HCT116 (cell line): ENCODE measurements around the gene C5orf58. TPM values are rescaled to one million over a fixed set of nuclear protein-coding genes. Genes with fewer than 3 reads are reported as not detected.

Experiments
- ATAC-seq: fragments of 200-7000 bp; cut with Tn5 transposase; 2 replicates; pipeline ENCODE4 v1.9.1; 2020; ENCODE audit warnings: mild to moderate bottlenecking, moderate library complexity
- BruUV-seq: library from RNA; stranded (reverse); fragments of 400-500 nt; replicated peaks from 2 replicates; lab custom pipeline; 2021; lab: Mats Ljungman, UMichigan
- CTCF ChIA-PET: fragments of 300-600 bp; sonication (Branson Sonifier 250); formaldehyde crosslinking; loops from one replicate; lab custom pipeline; 2021; ENCODE audit warnings: antibody characterized with exemption; lab: Charles Lee
- POLR2A ChIA-PET: fragments of 300-600, 350-600 bp; sonication (Branson Sonifier 250); formaldehyde crosslinking; loops from one replicate; lab custom pipeline; 2021; ENCODE audit warnings: antibody characterized with exemption; lab: Charles Lee
- RAD21 ChIA-PET, 2 experiments: fragments of 300-600 bp; sonication (Branson Sonifier 250); formaldehyde crosslinking; loops; one replicate each; lab custom pipeline; 2023; ENCODE audit warnings: low total read pairs in 2 of 2; ENCODE audit not compliant: uncharacterized antibody in 2 of 2, unreplicated experiment in 2 of 2, low non-redundant PET in 1 of 2; lab: Charles Lee
- DNase-seq: peaks from one replicate; pipeline ENCODE4 v3.0.0-alpha.2; 2010; ENCODE audit warnings: low read depth, low spot score
- H2AFZ ChIP-seq: fragments of 200-600 bp; shearing (Covaris generic), sonication (generic); 2 replicates; pipeline ENCODE4 v1.6.1; 2017; ENCODE audit warnings: low read depth, mixed run types, mixed read lengths, antibody characterized with exemption, low read length; ENCODE audit not compliant: poor library complexity, severe bottlenecking
- H3K27ac ChIP-seq: 2 replicates; pipeline ENCODE4 v1.5.1; 2012; ENCODE audit warnings: low read depth, low read length
- H3K27me3 ChIP-seq: fragments of 200-600 bp; sonication (generic); 2 replicates; pipeline ENCODE4 v1.6.1; 2016; ENCODE audit warnings: mixed run types, low read length, mixed read lengths; ENCODE audit not compliant: insufficient read depth
- H3K36me3 ChIP-seq, 2 experiments: fragments of 200-500 bp in 1 of 2; fragments of 200-600 bp in 1 of 2; sonication (Bioruptor generic) in 1 of 2; sonication (generic) in 1 of 2; 2 replicates each; pipeline versions ENCODE4 v1.5.1 to v1.6.1; 2014 to 2016; ENCODE audit warnings: low read length in 2 of 2, inconsistent platforms in 1 of 2, mixed read lengths in 1 of 2, mixed run types in 1 of 2; ENCODE audit not compliant: insufficient read depth in 2 of 2, control insufficient read depth in 1 of 2
- H3K4me1 ChIP-seq, 2 experiments: fragments of 200-600 bp in 1 of 2; sonication (generic) in 1 of 2; 2 replicates each; pipeline versions ENCODE4 v1.5.1 to v1.6.1; 2012 to 2017; ENCODE audit warnings: low read length in 2 of 2, inconsistent platforms in 1 of 2, mild to moderate bottlenecking in 1 of 2, mixed read lengths in 1 of 2, mixed run types in 1 of 2, moderate library complexity in 1 of 2; ENCODE audit not compliant: insufficient read depth in 2 of 2, control insufficient read depth in 1 of 2
- H3K4me2 ChIP-seq: fragments of 200-600 bp; sonication (generic); 2 replicates; pipeline ENCODE4 v1.6.1; 2017; ENCODE audit warnings: mixed run types, low read length, mixed read lengths
- H3K4me3 ChIP-seq, 2 experiments: fragments of 200-600 bp in 1 of 2; sonication (generic) in 1 of 2; replicated peaks in 1 of 2; 2 replicates each; pipeline ENCODE4 v1.5.1; 2011 to 2016; ENCODE audit warnings: low read length in 2 of 2, control low read depth in 1 of 2, low read depth in 1 of 2, mild to moderate bottlenecking in 1 of 2, mixed read lengths in 1 of 2, mixed run types in 1 of 2
- H3K79me2 ChIP-seq: fragments of 200-600 bp; sonication (generic); 2 replicates; pipeline ENCODE4 v1.6.1; 2017; ENCODE audit warnings: mild to moderate bottlenecking, mixed run types, low read length, moderate library complexity, mixed read lengths; ENCODE audit not compliant: insufficient read depth
- H3K9ac ChIP-seq: fragments of 200-600 bp; sonication (generic); 2 replicates; pipeline ENCODE4 v1.6.1; 2016; ENCODE audit warnings: low read length, mixed read lengths
- H3K9me2 ChIP-seq: fragments of 200-600 bp; sonication (generic), shearing (Covaris generic); 2 replicates; pipeline ENCODE4 v1.6.1; 2017; ENCODE audit warnings: mixed run types, mild to moderate bottlenecking, moderate library complexity; ENCODE audit not compliant: insufficient read depth
- H3K9me3 ChIP-seq, 2 experiments: fragments of 200-500 bp in 1 of 2; fragments of 200-600 bp in 1 of 2; sonication (Bioruptor generic) in 1 of 2; sonication (generic) in 1 of 2; 2 replicates each; pipeline ENCODE4 v1.6.1; 2014 to 2017; ENCODE audit warnings: low read length in 2 of 2, mixed read lengths in 2 of 2, inconsistent platforms in 1 of 2, low read depth in 1 of 2, mild to moderate bottlenecking in 1 of 2, mixed run types in 1 of 2, moderate library complexity in 1 of 2; ENCODE audit not compliant: control insufficient read depth in 1 of 2, insufficient read depth in 1 of 2
- H4K20me1 ChIP-seq: fragments of 200-600 bp; sonication (generic), shearing (Covaris generic); 2 replicates; pipeline ENCODE4 v1.6.1; 2017; ENCODE audit warnings: mixed run types, mild to moderate bottlenecking, moderate library complexity; ENCODE audit not compliant: insufficient read depth
- ELF1 ChIP-seq: IDR thresholded peaks from 2 replicates; pipeline ENCODE4 v1.6.1; 2012; ENCODE audit warnings: low read depth, borderline replicate concordance
- FOSL1 ChIP-seq: IDR thresholded peaks from 2 replicates; pipeline ENCODE4 v1.6.1; 2012; ENCODE audit warnings: low read depth
- JUND ChIP-seq: IDR thresholded peaks from 2 replicates; pipeline ENCODE4 v1.6.1; 2012
- RAD21 ChIP-seq: IDR thresholded peaks from 2 replicates; pipeline ENCODE4 v1.6.1; 2012; ENCODE audit warnings: low read depth, mild to moderate bottlenecking
- SIN3A ChIP-seq: IDR thresholded peaks from 2 replicates; pipeline ENCODE4 v1.6.1; 2012; ENCODE audit warnings: low read depth
- SRF ChIP-seq: IDR thresholded peaks from 2 replicates; pipeline ENCODE4 v1.6.1; 2012; ENCODE audit warnings: low read depth
- YY1 ChIP-seq: IDR thresholded peaks from 2 replicates; pipeline ENCODE4 v1.6.1; 2011; ENCODE audit warnings: low read length, low read depth, moderate library complexity, mild to moderate bottlenecking; ENCODE audit not compliant: insufficient replicate concordance; ENCODE audit errors: extremely low read depth
- ZNF274 ChIP-seq: fragments of 200-500 bp; sonication (Bioruptor generic); IDR thresholded peaks from 2 replicates; pipeline ENCODE4 v1.6.1; 2014; ENCODE audit warnings: mild to moderate bottlenecking, low read depth, low read length, inconsistent platforms
- intact Hi-C: fragments of 100-400 bp; cut with micrococcal nuclease; formaldehyde crosslinking; loops from 2 replicates; pipeline ENCODE4 v1.10.0; 2022
- total RNA-seq: library from RNA; stranded (reverse); gene quantifications from one replicate; pipeline ENCODE4 v1.2.1, GENCODE V29; 2021; ENCODE audit not compliant: unreplicated experiment
- TF ChIP-seq, protein P1 (sequence below): IDR thresholded peaks from 2 replicates; pipeline ENCODE4 v1.6.1; 2012; ENCODE audit warnings: low read depth
- TF ChIP-seq, protein P2 (sequence below): IDR thresholded peaks from 2 replicates; pipeline ENCODE4 v1.6.1; 2011; ENCODE audit warnings: mild to moderate bottlenecking, low read length, moderate library complexity; ENCODE audit not compliant: insufficient replicate concordance; ENCODE audit errors: extremely low read depth
- TF ChIP-seq, protein P3 (sequence below): IDR thresholded peaks from 2 replicates; pipeline ENCODE4 v1.6.1; 2012

Gene C5orf58
- total RNA-seq, 1 experiment from 2014 or later, result not detected

DNA sequence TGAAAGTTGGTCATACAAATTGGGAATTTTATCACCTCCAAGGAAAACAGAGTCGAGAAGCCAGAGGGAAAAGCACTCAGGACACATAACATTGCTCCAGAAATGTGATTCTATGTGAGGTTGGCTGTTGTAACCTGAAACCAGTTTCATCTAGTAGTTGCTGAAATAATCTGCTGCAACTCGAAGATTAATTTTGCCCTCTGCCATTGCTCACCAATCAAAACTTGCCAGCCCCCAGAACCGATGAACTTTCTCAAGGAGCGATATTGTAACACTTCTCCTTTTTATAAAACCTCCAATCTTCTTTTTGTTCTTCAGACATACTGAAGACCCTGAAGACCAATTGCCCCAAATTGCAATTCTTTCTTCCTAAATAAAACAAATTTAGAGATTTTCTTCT lies 31.1 kb downstream of the C5orf58 start:
- no TSS peak for BruUV-seq
- Histone ChIP-seq H3K9me2 (no peaks in the 10 kb centered on the region), H3K27me3 (peaks cover 80% of the 10 kb centered on the region), H3K79me2 (no peaks in the 10 kb centered on the region), H3K4me2 (no peak overlapping the region), H3K4me3 (no peak overlapping the region), H3K36me3 (no peaks in the 10 kb centered on the region), H3K9ac (no peak overlapping the region), H3K27ac (no peak overlapping the region), H3K4me1 (no peaks in the 10 kb centered on the region), H4K20me1 (no peaks in the 10 kb centered on the region), H3K9me3 (no peaks in the 10 kb centered on the region), H2AFZ (no peak overlapping the region)
- intact Hi-C loops, result no loop called here
- ChIA-PET POLR2A (no interaction called here), CTCF (interaction anchor here (1.0 kb wide), 1 partner anchor 12 kb away, joined by 3 read pairs; no protein-coding TSS in a partner anchor), RAD21 (no interaction called here)
- TF ChIP-seq ELF1 (no peak), SIN3A (no peak), SRF (no peak)
- DNase-seq (no peak), ATAC-seq (no peak)

DNA sequence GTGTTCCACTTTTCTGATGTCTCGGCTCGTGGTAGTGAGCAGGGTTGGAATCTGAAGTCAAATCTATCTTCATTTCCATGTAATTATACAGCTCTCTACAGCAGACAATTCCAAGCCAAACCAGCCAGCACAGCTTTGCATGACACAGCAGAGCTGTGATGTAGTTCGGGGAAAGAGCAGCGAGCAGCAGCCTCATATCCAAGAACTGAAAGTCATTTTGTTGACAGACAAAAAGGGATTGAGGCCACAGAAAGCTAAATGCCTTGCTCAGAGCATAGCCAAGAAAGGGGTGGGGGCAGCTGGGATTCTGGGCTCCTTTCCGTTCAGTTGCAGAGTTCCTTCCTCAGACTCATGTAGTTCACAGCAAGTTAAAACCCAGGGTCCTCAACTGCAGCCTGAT lies 32.7 kb downstream of the C5orf58 start:
- RAD21 ChIA-PET, result no interaction called here
- POLR2A ChIA-PET, result no interaction called here
- H3K27me3 ChIP-seq, result peaks cover 64% of the 10 kb centered on the region
- no peak for TF ChIP-seq FOSL1
- TF ChIP-seq, protein P1, sequence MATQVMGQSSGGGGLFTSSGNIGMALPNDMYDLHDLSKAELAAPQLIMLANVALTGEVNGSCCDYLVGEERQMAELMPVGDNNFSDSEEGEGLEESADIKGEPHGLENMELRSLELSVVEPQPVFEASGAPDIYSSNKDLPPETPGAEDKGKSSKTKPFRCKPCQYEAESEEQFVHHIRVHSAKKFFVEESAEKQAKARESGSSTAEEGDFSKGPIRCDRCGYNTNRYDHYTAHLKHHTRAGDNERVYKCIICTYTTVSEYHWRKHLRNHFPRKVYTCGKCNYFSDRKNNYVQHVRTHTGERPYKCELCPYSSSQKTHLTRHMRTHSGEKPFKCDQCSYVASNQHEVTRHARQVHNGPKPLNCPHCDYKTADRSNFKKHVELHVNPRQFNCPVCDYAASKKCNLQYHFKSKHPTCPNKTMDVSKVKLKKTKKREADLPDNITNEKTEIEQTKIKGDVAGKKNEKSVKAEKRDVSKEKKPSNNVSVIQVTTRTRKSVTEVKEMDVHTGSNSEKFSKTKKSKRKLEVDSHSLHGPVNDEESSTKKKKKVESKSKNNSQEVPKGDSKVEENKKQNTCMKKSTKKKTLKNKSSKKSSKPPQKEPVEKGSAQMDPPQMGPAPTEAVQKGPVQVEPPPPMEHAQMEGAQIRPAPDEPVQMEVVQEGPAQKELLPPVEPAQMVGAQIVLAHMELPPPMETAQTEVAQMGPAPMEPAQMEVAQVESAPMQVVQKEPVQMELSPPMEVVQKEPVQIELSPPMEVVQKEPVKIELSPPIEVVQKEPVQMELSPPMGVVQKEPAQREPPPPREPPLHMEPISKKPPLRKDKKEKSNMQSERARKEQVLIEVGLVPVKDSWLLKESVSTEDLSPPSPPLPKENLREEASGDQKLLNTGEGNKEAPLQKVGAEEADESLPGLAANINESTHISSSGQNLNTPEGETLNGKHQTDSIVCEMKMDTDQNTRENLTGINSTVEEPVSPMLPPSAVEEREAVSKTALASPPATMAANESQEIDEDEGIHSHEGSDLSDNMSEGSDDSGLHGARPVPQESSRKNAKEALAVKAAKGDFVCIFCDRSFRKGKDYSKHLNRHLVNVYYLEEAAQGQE, result no peak
- TF ChIP-seq, protein P2, sequence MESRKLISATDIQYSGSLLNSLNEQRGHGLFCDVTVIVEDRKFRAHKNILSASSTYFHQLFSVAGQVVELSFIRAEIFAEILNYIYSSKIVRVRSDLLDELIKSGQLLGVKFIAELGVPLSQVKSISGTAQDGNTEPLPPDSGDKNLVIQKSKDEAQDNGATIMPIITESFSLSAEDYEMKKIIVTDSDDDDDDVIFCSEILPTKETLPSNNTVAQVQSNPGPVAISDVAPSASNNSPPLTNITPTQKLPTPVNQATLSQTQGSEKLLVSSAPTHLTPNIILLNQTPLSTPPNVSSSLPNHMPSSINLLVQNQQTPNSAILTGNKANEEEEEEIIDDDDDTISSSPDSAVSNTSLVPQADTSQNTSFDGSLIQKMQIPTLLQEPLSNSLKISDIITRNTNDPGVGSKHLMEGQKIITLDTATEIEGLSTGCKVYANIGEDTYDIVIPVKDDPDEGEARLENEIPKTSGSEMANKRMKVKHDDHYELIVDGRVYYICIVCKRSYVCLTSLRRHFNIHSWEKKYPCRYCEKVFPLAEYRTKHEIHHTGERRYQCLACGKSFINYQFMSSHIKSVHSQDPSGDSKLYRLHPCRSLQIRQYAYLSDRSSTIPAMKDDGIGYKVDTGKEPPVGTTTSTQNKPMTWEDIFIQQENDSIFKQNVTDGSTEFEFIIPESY, result no peak
- no peak for TF ChIP-seq SRF
- TF ChIP-seq RAD21, result no peak
- TF ChIP-seq, protein P3, sequence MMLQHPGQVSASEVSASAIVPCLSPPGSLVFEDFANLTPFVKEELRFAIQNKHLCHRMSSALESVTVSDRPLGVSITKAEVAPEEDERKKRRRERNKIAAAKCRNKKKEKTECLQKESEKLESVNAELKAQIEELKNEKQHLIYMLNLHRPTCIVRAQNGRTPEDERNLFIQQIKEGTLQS, result no peak
- no peak for TF ChIP-seq JUND
- TF ChIP-seq ZNF274, result no peak
- TF ChIP-seq YY1, result no peak
- TF ChIP-seq, all 23 proteins: peak for 0
- Histone ChIP-seq H3K4me3 (no peak overlapping the region), H3K9ac (no peak overlapping the region), H3K4me1 (no peaks in the 10 kb centered on the region), H3K27ac (no peak overlapping the region), H2AFZ (no peak overlapping the region), H3K9me3 (no peaks in the 10 kb centered on the region), H3K79me2 (no peaks in the 10 kb centered on the region), H3K4me2 (no peak overlapping the region), H3K36me3 (no peaks in the 10 kb centered on the region), H4K20me1 (no peaks in the 10 kb centered on the region), H3K9me2 (no peaks in the 10 kb centered on the region)
- DNase-seq, result no peak
- no TSS peak for BruUV-seq
- CTCF ChIA-PET, result interaction anchor here (1.8 to 3.8 kb wide), 3 partner anchors 17 to 74 kb away, joined by 4 to 30 read pairs (median 12); no protein-coding TSS in a partner anchor
- ATAC-seq, result no peak
- intact Hi-C loops, result loop anchor here (5.0 kb wide), 1 partner anchor 367 kb away; no protein-coding TSS in a partner anchor
